GM18505 (cell line): Measurements from ENCODE around the gene PER2.
A peak's percentile ranks its signal among the peaks of the same experiment; 100 is the strongest.
"Not testable (repeated sequence)": the region's sequence is repeated elsewhere in the genome, so short reads cannot be mapped to it uniquely, and the experiment has no call there.

Source experiments
- ATAC-seq: cut with Tn5 transposase; IDR thresholded peaks from one replicate; pipeline ENCODE4 v1.9.1; 2021; ENCODE audit not compliant: unreplicated experiment
- POLR2A ChIP-seq: IDR thresholded peaks from 4 replicates; pipeline ENCODE4 v1.6.1; 2011; ENCODE audit warnings: borderline replicate concordance; ENCODE audit not compliant: insufficient read depth, insufficient read length; ENCODE audit errors: extremely low read depth

PER2 gene

GRCh38 chr2:238287737-238288649, at the start of gene PER2:
Gene PER2, minus strand, starts transcription at chr2:238288610. Its CDS starts 10,674 bp downstream, at chr2:238277936.
- TF ChIP-seq POLR2A = no peak
- ATAC-seq = peak; percentile 35

GRCh38 chr2:238337846-238338245, 49.4 kb upstream of the PER2 start:
- no peak for ATAC-seq
- no peak for TF ChIP-seq POLR2A

GRCh38 chr2:238336793-238337444, 48.5 kb upstream of the PER2 start:
- ATAC-seq = no peak

GRCh38 chr2:238336151-238336550, 47.7 kb upstream of the PER2 start:
- TF ChIP-seq POLR2A = no peak

More at GRCh38 chr2:238336793-238337444, 48.5 kb upstream of the PER2 start:
- no peak for TF ChIP-seq POLR2A

GRCh38 chr2:238335591-238335990, 47.2 kb upstream of the PER2 start:
- not testable (repeated sequence) for ATAC-seq

More at GRCh38 chr2:238336151-238336550, 47.7 kb upstream of the PER2 start:
- no peak for ATAC-seq

- no peak for TF ChIP-seq POLR2A
- ATAC-seq = no peak
Observed at GRCh38 chr2:238334885-238335284, 46.5 kb upstream of the PER2 start.

- no peak for ATAC-seq
- TF ChIP-seq POLR2A = no peak
Observed at GRCh38 chr2:238331916-238332315, 43.5 kb upstream of the PER2 start.

- no peak for TF ChIP-seq POLR2A
- no peak for ATAC-seq
Observed at GRCh38 chr2:238330391-238330790, 42.0 kb upstream of the PER2 start.

GRCh38 chr2:238327751-238328150, 39.3 kb upstream of the PER2 start:
- no peak for TF ChIP-seq POLR2A
- ATAC-seq = no peak

- no peak for ATAC-seq
- no peak for TF ChIP-seq POLR2A
Observed at GRCh38 chr2:238326801-238327365, 38.5 kb upstream of the PER2 start.

GRCh38 chr2:238325694-238326093, 37.3 kb upstream of the PER2 start:
- ATAC-seq = no peak

GRCh38 chr2:238324248-238324647, 35.8 kb upstream of the PER2 start:
- ATAC-seq = not testable (repeated sequence)

More at GRCh38 chr2:238325694-238326093, 37.3 kb upstream of the PER2 start:
- no peak for TF ChIP-seq POLR2A

- no peak for TF ChIP-seq POLR2A
Observed at GRCh38 chr2:238322001-238322411, 33.6 kb upstream of the PER2 start.

GRCh38 chr2:238321467-238321866, 33.1 kb upstream of the PER2 start:
- no peak for TF ChIP-seq POLR2A
- ATAC-seq = no peak

More at GRCh38 chr2:238322001-238322411, 33.6 kb upstream of the PER2 start:
- ATAC-seq = no peak

GRCh38 chr2:238320648-238321281, 32.4 kb upstream of the PER2 start:
- peak; percentile 40 for ATAC-seq
- TF ChIP-seq POLR2A = peak; percentile 0
